Lung (tissue), 12 donors: ENCODE measurements around the gene NOX5. TPM values are rescaled to one million over a fixed set of nuclear protein-coding genes. Genes with fewer than 3 reads are reported as not detected.
"Not testable (repeated sequence)": the region's sequence is repeated elsewhere in the genome, so short reads cannot be mapped to it uniquely, and the experiment has no call there.

Source experiments
- ATAC-seq: fragments of 200-7000 bp; cut with Tn5 transposase; one replicate; pipeline ENCODE4 v1.9.1; 2020; ENCODE audit warnings: moderate number of reproducible peaks; ENCODE audit not compliant: insufficient read depth, low FRiP score
- DNase-seq, 3 donors: peaks; one replicate each; pipeline ENCODE4 v3.0.0-alpha.2; 2013 to 2017
- H3K27ac ChIP-seq, 2 donors: one replicate each; pipeline ENCODE4 v1.5.1; 2013; ENCODE audit warnings: mild to moderate bottlenecking in 2 of 2, moderate library complexity in 2 of 2, control low read depth in 1 of 2, inconsistent platforms in 1 of 2, low read depth in 1 of 2, low read length in 1 of 2
- H3K27me3 ChIP-seq, 3 donors: one replicate each; pipeline ENCODE4 v1.5.1; 2013; ENCODE audit warnings: low read length in 2 of 3; ENCODE audit not compliant: control insufficient read depth in 3 of 3, insufficient read depth in 3 of 3
- H3K36me3 ChIP-seq, 4 donors: one replicate each; pipeline ENCODE4 v1.5.1; 2013; ENCODE audit warnings: low read length in 4 of 4, mild to moderate bottlenecking in 1 of 4, moderate library complexity in 1 of 4; ENCODE audit not compliant: control insufficient read depth in 4 of 4, insufficient read depth in 4 of 4
- H3K4me1 ChIP-seq, 5 donors: one replicate each; pipeline ENCODE4 v1.5.1; 2013; ENCODE audit warnings: low read length in 5 of 5, mild to moderate bottlenecking in 2 of 5, moderate library complexity in 1 of 5; ENCODE audit not compliant: control insufficient read depth in 5 of 5, insufficient read depth in 5 of 5
- H3K4me3 ChIP-seq: one replicate; pipeline ENCODE4 v1.5.1; 2013; ENCODE audit warnings: mild to moderate bottlenecking, control low read depth, moderate library complexity
- H3K9ac ChIP-seq, 2 donors: one replicate each; pipeline ENCODE4 v1.5.1; 2013; ENCODE audit warnings: low read length in 2 of 2, control low read depth in 1 of 2; ENCODE audit not compliant: insufficient read depth in 1 of 2
- H3K9me3 ChIP-seq, 4 donors: one replicate each; pipeline ENCODE4 v1.5.1; 2013; ENCODE audit warnings: low read length in 3 of 4, mild to moderate bottlenecking in 1 of 4, moderate library complexity in 1 of 4; ENCODE audit not compliant: control insufficient read depth in 4 of 4, insufficient read depth in 3 of 4
- CTCF ChIP-seq: IDR thresholded peaks from 2 replicates; pipeline ENCODE4 v1.5.1; 2012; ENCODE audit warnings: mild to moderate bottlenecking; ENCODE audit errors: control extremely low read depth, extremely low read depth
- WGBS, 2 donors: extraction: QIAGEN DNeasy Blood & Tissue Kit; methylation state at CpG; one replicate each; pipeline ENCODE4 v1.1.7; 2013; 5-methylcytosine and 5-hydroxymethylcytosine counted together
- polyA plus RNA-seq, 2 donors: library from polyadenylated mRNA; stranded (reverse); fragments of 200-250 nt; gene quantifications; one replicate each; pipeline ENCODE4 v1.2.1, GENCODE V29; 2013
- total RNA-seq, 2 donors: library from RNA; depleted of rRNA in 1 of 2; stranded (reverse); fragments of >200 nt in 1 of 2; gene quantifications; one replicate each; pipeline ENCODE4 v1.2.1, GENCODE V29; 2014 to 2021
- donor health status: control.
- donor health status: control.
- donor health status: Bipolar disorder and iron deficiency.
- donor health status: healthy.
- donor health status: DM: yes; HTN: yes; CAD: no.

Gene NOX5
- total and polyA plus RNA-seq, 4 donors, result 0.03 to 0.77 (median 0.09) TPM

GRCh38 chr15:69068157-69068556, 53.7 kb downstream of the NOX5 start:
- 90 to 96% methylated on average over 3 of the region's 3 CpGs for WGBS, 2 donors
- no peak for TF ChIP-seq CTCF
- no peak overlapping the region for H3K27ac ChIP-seq
- no peak for ATAC-seq
- peaks cover 0 to 3% (median 0%) of the 10 kb centered on the region in 4 donors for H3K9me3 ChIP-seq
- no peaks in the 10 kb centered on the region for H3K4me1 ChIP-seq
- no peaks in the 10 kb centered on the region for H3K36me3 ChIP-seq
- DNase-seq, result no peak
- no peaks in the 10 kb centered on the region for H3K27me3 ChIP-seq
- H3K9ac ChIP-seq, result no peak overlapping the region
- H3K4me3 ChIP-seq, result no peak overlapping the region

GRCh38 chr15:69069290-69069689, 54.8 kb downstream of the NOX5 start:
- H3K36me3 ChIP-seq, H3K4me1 ChIP-seq, ATAC-seq, H3K4me3 ChIP-seq, DNase-seq, H3K27ac ChIP-seq, H3K9me3 ChIP-seq, H3K27me3 ChIP-seq, H3K9ac ChIP-seq: not testable (repeated sequence)

- Histone ChIP-seq H3K27me3 (no peaks in the 10 kb centered on the region), H3K36me3 (no peaks in the 10 kb centered on the region), H3K4me1 (peaks cover 0 to 5% (median 1%) of the 10 kb centered on the region in 5 donors), H3K9ac (no peak overlapping the region), H3K27ac (no peak overlapping the region), H3K9me3 (peaks cover 0 to 3% (median 0%) of the 10 kb centered on the region in 4 donors), H3K4me3 (no peak overlapping the region)
- TF ChIP-seq CTCF, result no peak
- DNase-seq (no peak), ATAC-seq (no peak)
- 77 to 87% methylated on average over 7 of the region's 7 CpGs for WGBS, 2 donors
Measured at GRCh38 chr15:69069996-69070395, 55.5 kb downstream of the NOX5 start.

GRCh38 chr15:69070396-69070795, 55.9 kb downstream of the NOX5 start:
- DNase-seq, result no peak
- TF ChIP-seq CTCF, result no peak
- Histone ChIP-seq H3K27me3 (no peaks in the 10 kb centered on the region), H3K36me3 (no peaks in the 10 kb centered on the region), H3K4me1 (peaks cover 0 to 9% (median 3%) of the 10 kb centered on the region in 5 donors), H3K9me3 (peaks cover 0 to 3% (median 0%) of the 10 kb centered on the region in 4 donors), H3K9ac (no peak overlapping the region), H3K4me3 (no peak overlapping the region), H3K27ac (no peak overlapping the region)
- 88 to 92% methylated on average over 1 of the region's 1 CpG for WGBS, 2 donors
- ATAC-seq, result no peak
